Measurements from ENCODE around the gene UGT1A5.

UGT1A5 gene

DNA sequence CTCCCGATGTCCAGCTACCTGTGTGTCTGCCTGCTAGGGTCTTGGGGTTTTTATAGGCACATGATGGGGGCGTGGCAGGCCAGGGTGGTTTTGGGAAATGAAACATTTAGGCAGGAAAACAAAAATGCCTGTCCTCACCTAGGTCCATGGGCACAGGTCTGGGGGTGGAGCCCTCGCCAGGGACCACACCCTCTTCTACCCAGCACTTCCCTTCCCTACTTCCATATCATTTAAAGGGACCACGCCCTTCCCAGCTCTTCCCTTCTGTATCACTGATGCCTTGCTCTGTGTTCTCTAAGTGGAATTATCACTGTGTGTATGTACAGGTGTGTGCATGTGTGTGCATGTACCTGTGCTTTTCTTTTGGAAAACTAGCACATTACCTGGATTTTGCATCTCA lies 53.7 kb downstream of the UGT1A5 start:
- Histone ChIP-seq H3K4me3 (ENCODE audit: low read depth, low read length) (no peak overlapping the region), H3K27ac (ENCODE audit: extremely low read depth, low read depth, low read length) (no peak overlapping the region), H3K4me1 (ENCODE audit: control insufficient read depth, insufficient read depth, low read length) (no peaks in the 10 kb centered on the region), H3K36me3 (ENCODE audit: control insufficient read depth in 2 of 2, insufficient read depth in 1 of 2, low read length in 2 of 2) (no peaks in the 10 kb centered on the region), H3K9me3 (ENCODE audit: control insufficient read depth, insufficient read depth, low read depth, low read length) (no peaks in the 10 kb centered on the region)
- ChIA-PET CTCF (no interaction called here), POLR2A (no interaction called here)
- TF ChIP-seq, protein P1, sequence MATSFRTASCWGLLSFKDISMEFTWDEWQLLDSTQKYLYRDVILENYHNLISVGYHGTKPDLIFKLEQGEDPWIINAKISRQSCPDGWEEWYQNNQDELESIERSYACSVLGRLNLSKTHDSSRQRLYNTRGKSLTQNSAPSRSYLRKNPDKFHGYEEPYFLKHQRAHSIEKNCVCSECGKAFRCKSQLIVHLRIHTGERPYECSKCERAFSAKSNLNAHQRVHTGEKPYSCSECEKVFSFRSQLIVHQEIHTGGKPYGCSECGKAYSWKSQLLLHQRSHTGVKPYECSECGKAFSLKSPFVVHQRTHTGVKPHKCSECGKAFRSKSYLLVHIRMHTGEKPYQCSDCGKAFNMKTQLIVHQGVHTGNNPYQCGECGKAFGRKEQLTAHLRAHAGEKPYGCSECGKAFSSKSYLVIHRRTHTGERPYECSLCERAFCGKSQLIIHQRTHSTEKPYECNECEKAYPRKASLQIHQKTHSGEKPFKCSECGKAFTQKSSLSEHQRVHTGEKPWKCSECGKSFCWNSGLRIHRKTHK (tag by site-specific recombination; IDR thresholded peaks at IDR 0.05) = no peak
- peak; percentile 10; the same call in 1 of the 2 replicates for TF ChIP-seq KLF1 (tag by site-specific recombination; IDR thresholded peaks at IDR 0.05)
- no peak for TF ChIP-seq BCL11A (tag by site-specific recombination; IDR thresholded peaks at IDR 0.05; ENCODE audit: low read depth)
- no peak for TF ChIP-seq ZNF514 (tag by site-specific recombination; IDR thresholded peaks at IDR 0.05)

DNA sequence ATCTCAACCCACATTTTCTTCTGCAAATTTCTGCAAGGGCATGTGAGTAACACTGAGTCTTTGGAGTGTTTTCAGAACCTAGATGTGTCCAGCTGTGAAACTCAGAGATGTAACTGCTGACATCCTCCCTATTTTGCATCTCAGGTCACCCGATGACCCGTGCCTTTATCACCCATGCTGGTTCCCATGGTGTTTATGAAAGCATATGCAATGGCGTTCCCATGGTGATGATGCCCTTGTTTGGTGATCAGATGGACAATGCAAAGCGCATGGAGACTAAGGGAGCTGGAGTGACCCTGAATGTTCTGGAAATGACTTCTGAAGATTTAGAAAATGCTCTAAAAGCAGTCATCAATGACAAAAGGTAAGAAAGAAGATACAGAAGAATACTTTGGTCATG lies 55.4 kb downstream of the UGT1A5 start:
- ChIA-PET POLR2A (no interaction called here), CTCF (no interaction called here)
- Histone ChIP-seq H3K4me3 (ENCODE audit: low read depth, low read length) (no peak overlapping the region), H3K9me3 (ENCODE audit: control insufficient read depth, insufficient read depth, low read depth, low read length) (no peaks in the 10 kb centered on the region), H3K36me3 (ENCODE audit: control insufficient read depth in 2 of 2, insufficient read depth in 1 of 2, low read length in 2 of 2) (no peaks in the 10 kb centered on the region), H3K4me1 (ENCODE audit: control insufficient read depth, insufficient read depth, low read length) (no peaks in the 10 kb centered on the region), H3K27ac (ENCODE audit: extremely low read depth, low read depth, low read length) (no peak overlapping the region)
- TF ChIP-seq REPIN1 (tag by site-specific recombination; IDR thresholded peaks at IDR 0.05; ENCODE audit: low read depth) (no peak), ZNF549 (tag by site-specific recombination; IDR thresholded peaks at IDR 0.05) (no peak), MYNN (tag by site-specific recombination; IDR thresholded peaks at IDR 0.05; ENCODE audit: borderline replicate concordance) (no peak), ZNF423 (tag by site-specific recombination; IDR thresholded peaks at IDR 0.05) (no peak), ZNF169 (tag by site-specific recombination; IDR thresholded peaks at IDR 0.05) (no peak), FEZF1 (tag by site-specific recombination; IDR thresholded peaks at IDR 0.05) (no peak), ZNF366 (tag by site-specific recombination; conservative IDR thresholded peaks at IDR 0.05) (no peak), ZNF571 (tag by site-specific recombination; IDR thresholded peaks at IDR 0.05) (no peak), ZNF510 (tag by site-specific recombination; IDR thresholded peaks at IDR 0.05; ENCODE audit: insufficient replicate concordance) (no peak), ZNF341 (tag by site-specific recombination; IDR thresholded peaks at IDR 0.05; ENCODE audit: low read depth) (no peak), ZNF514 (tag by site-specific recombination; IDR thresholded peaks at IDR 0.05) (no peak), ZNF350 (tag by site-specific recombination; IDR thresholded peaks at IDR 0.05) (no peak), KLF16 (tag by site-specific recombination; IDR thresholded peaks at IDR 0.05) (no peak), SP3 (tag by site-specific recombination; IDR thresholded peaks at IDR 0.05) (no peak), ZNF174 (tag by site-specific recombination; IDR thresholded peaks at IDR 0.05) (no peak)
- TF ChIP-seq, protein P2, sequence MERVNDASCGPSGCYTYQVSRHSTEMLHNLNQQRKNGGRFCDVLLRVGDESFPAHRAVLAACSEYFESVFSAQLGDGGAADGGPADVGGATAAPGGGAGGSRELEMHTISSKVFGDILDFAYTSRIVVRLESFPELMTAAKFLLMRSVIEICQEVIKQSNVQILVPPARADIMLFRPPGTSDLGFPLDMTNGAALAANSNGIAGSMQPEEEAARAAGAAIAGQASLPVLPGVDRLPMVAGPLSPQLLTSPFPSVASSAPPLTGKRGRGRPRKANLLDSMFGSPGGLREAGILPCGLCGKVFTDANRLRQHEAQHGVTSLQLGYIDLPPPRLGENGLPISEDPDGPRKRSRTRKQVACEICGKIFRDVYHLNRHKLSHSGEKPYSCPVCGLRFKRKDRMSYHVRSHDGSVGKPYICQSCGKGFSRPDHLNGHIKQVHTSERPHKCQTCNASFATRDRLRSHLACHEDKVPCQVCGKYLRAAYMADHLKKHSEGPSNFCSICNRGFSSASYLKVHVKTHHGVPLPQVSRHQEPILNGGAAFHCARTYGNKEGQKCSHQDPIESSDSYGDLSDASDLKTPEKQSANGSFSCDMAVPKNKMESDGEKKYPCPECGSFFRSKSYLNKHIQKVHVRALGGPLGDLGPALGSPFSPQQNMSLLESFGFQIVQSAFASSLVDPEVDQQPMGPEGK (tag by site-specific recombination; IDR thresholded peaks at IDR 0.05) = no peak
- TF ChIP-seq, protein P3, sequence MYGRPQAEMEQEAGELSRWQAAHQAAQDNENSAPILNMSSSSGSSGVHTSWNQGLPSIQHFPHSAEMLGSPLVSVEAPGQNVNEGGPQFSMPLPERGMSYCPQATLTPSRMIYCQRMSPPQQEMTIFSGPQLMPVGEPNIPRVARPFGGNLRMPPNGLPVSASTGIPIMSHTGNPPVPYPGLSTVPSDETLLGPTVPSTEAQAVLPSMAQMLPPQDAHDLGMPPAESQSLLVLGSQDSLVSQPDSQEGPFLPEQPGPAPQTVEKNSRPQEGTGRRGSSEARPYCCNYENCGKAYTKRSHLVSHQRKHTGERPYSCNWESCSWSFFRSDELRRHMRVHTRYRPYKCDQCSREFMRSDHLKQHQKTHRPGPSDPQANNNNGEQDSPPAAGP (tag by site-specific recombination; IDR thresholded peaks at IDR 0.05) = no peak

Data from HEK293 (cell line).